ENCODE results near the gene TLK2.
A peak's percentile ranks its signal among the peaks of the same experiment; 100 is the strongest.
"Not testable (repeated sequence)": the region's sequence is repeated elsewhere in the genome, so short reads cannot be mapped to it uniquely, and the experiment has no call there.

Gene TLK2

GRCh38 chr17:62478424-62478879, at the start of gene TLK2:
TLK2 (plus strand) TSS chr17:62478825; CDS start chr17:62481126, 2,301 bp downstream.
- peak; percentile 75 for DNase-seq

GRCh38 chr17:62435251-62435650, 43.4 kb upstream of the TLK2 start:
- DNase-seq = not testable (repeated sequence)

GRCh38 chr17:62441181-62441580, 37.4 kb upstream of the TLK2 start:
- not testable (repeated sequence) for DNase-seq

- no peak for DNase-seq
Observed at GRCh38 chr17:62444063-62444462, 34.6 kb upstream of the TLK2 start.

GRCh38 chr17:62445791-62446190, 32.8 kb upstream of the TLK2 start:
- not testable (repeated sequence) for DNase-seq

- not testable (repeated sequence) for DNase-seq
Observed at GRCh38 chr17:62452195-62452594, 26.4 kb upstream of the TLK2 start.

GRCh38 chr17:62453041-62453440, 25.6 kb upstream of the TLK2 start:
- DNase-seq = not testable (repeated sequence)

GRCh38 chr17:62453656-62454055, 25.0 kb upstream of the TLK2 start:
- not testable (repeated sequence) for DNase-seq

- not testable (repeated sequence) for DNase-seq
Observed at GRCh38 chr17:62454111-62454510, 24.5 kb upstream of the TLK2 start.

GRCh38 chr17:62456016-62456415, 22.6 kb upstream of the TLK2 start:
- DNase-seq = no peak

- not testable (repeated sequence) for DNase-seq
Observed at GRCh38 chr17:62458483-62458882, 20.1 kb upstream of the TLK2 start.

GRCh38 chr17:62464422-62464821, 14.2 kb upstream of the TLK2 start:
- DNase-seq = not testable (repeated sequence)

GRCh38 chr17:62465271-62465670, 13.4 kb upstream of the TLK2 start:
- not testable (repeated sequence) for DNase-seq

GRCh38 chr17:62470666-62471379, 7.8 kb upstream of the TLK2 start:
- DNase-seq = peak; percentile 63

- not testable (repeated sequence) for DNase-seq
Observed at GRCh38 chr17:62471380-62471880, 7.2 kb upstream of the TLK2 start.

GRCh38 chr17:62473030-62473982, 5.3 kb upstream of the TLK2 start:
- DNase-seq = not testable (repeated sequence)

- DNase-seq = not testable (repeated sequence)
Observed at GRCh38 chr17:62477111-62477510, 1.5 kb upstream of the TLK2 start.

GRCh38 chr17:62477718-62478408, 762 bp upstream of the TLK2 start:
- peak; percentile 16 for DNase-seq

- DNase-seq = peak; percentile 40
Observed at GRCh38 chr17:62478880-62479638, 434 bp downstream of the TLK2 start.

GRCh38 chr17:62479639-62480258, 1.1 kb downstream of the TLK2 start:
- peak; percentile 9 for DNase-seq

GRCh38 chr17:62482553-62482952, 3.9 kb downstream of the TLK2 start:
- not testable (repeated sequence) for DNase-seq

Measured in stimulated activated CD4-positive, alpha-beta T cell treated with anti-CD3 and anti-CD28 coated beads, Interleukin-12 subunit alpha, Interleukin-12 subunit beta, amount 100 ng/mL, for 4 hours (primary cell).